ENCODE measurements around the gene CAPN14. TPM values are rescaled to one million over a fixed set of nuclear protein-coding genes. Genes with fewer than 3 reads are reported as not detected.

The CAPN14 gene
- total RNA-seq, 1 experiment from 2014 or later, result 0.05 TPM

- Histone ChIP-seq H3K36me3 (ENCODE audit: control insufficient read depth, insufficient read depth, low read length) (no peaks in the 10 kb centered on the region), H3K27me3 (ENCODE audit: control insufficient read depth, insufficient read depth, low read length) (peaks cover 5% of the 10 kb centered on the region; the same call in 1 of the 2 replicates), H3K4me1 (ENCODE audit: control insufficient read depth, insufficient read depth, low read length) (no peaks in the 10 kb centered on the region), H3K9me3 (ENCODE audit: control insufficient read depth, insufficient read depth, low read depth, low read length) (no peaks in the 10 kb centered on the region), H3K27ac (ENCODE audit: low read length) (no peak overlapping the region), H3K4me3 (ENCODE audit: low read depth in 2 of 2, low read length in 2 of 2) (no peak overlapping the region)
- CTCF ChIA-PET, result no interaction called here
- DNase-seq (ENCODE audit: low read depth, low spot score) (no peak), ATAC-seq (no peak)
- intact Hi-C loops (cut with micrococcal nuclease; ENCODE audit: unreplicated experiment), result loop anchor here (10.0 kb wide), 1 partner anchor 288 kb away; no protein-coding TSS in a partner anchor
- no TSS peak for BruUV-seq (replicated peaks)
- POLR2A ChIA-PET, result no interaction called here
- no peak for TF ChIP-seq POLR2AphosphoS5 (IDR thresholded peaks at IDR 0.05; ENCODE audit: low read depth, low read length)
- TF ChIP-seq REST (IDR thresholded peaks at IDR 0.05; ENCODE audit: insufficient read depth in 1 of 2, low read depth in 2 of 2, low read length in 1 of 2), result no peak
- TF ChIP-seq SIN3A (IDR thresholded peaks at IDR 0.05; ENCODE audit: borderline replicate concordance, insufficient read depth, low read depth, low read length), result no peak
- no peak for TF ChIP-seq CTCF (IDR thresholded peaks at IDR 0.05)
- no peak for TF ChIP-seq TCF7L2 (IDR thresholded peaks at IDR 0.05; ENCODE audit: low read depth, low read length)
- in situ Hi-C loops (cut with HindIII; ENCODE audit: low pct_unique_long_range_greater_than_20kb, low sequenced_read_pairs), result no loop called here
These were observed 19.3 kb upstream of the CAPN14 start for GRCh38 chr2:31236433-31237205.

GRCh38 chr2:31235504-31235902 lies 18.2 kb upstream of the CAPN14 start:
- intact Hi-C loops (cut with micrococcal nuclease; ENCODE audit: unreplicated experiment) (loop anchor here (10.0 kb wide), 1 partner anchor 289 kb away; no protein-coding TSS in a partner anchor), in situ Hi-C loops (cut with HindIII; ENCODE audit: low pct_unique_long_range_greater_than_20kb, low sequenced_read_pairs) (no loop called here)
- no peak for DNase-seq (ENCODE audit: low read depth, low spot score)
- Histone ChIP-seq H3K36me3 (ENCODE audit: control insufficient read depth, insufficient read depth, low read length) (no peaks in the 10 kb centered on the region), H3K27me3 (ENCODE audit: control insufficient read depth, insufficient read depth, low read length) (peaks cover 11% of the 10 kb centered on the region), H3K27ac (ENCODE audit: low read length) (no peak overlapping the region), H3K9me3 (ENCODE audit: control insufficient read depth, insufficient read depth, low read depth, low read length) (no peaks in the 10 kb centered on the region), H3K4me3 (ENCODE audit: low read depth in 2 of 2, low read length in 2 of 2) (no peak overlapping the region), H3K4me1 (ENCODE audit: control insufficient read depth, insufficient read depth, low read length) (no peaks in the 10 kb centered on the region)
- ATAC-seq, result no peak
- TF ChIP-seq TCF7L2 (IDR thresholded peaks at IDR 0.05; ENCODE audit: low read depth, low read length), result no peak
- TF ChIP-seq POLR2AphosphoS5 (IDR thresholded peaks at IDR 0.05; ENCODE audit: low read depth, low read length), result no peak
- TF ChIP-seq SIN3A (IDR thresholded peaks at IDR 0.05; ENCODE audit: borderline replicate concordance, insufficient read depth, low read depth, low read length), result no peak
- no peak for TF ChIP-seq REST (IDR thresholded peaks at IDR 0.05; ENCODE audit: insufficient read depth in 1 of 2, low read depth in 2 of 2, low read length in 1 of 2)
- no peak for TF ChIP-seq CTCF (IDR thresholded peaks at IDR 0.05)
- BruUV-seq (replicated peaks), result no TSS peak
- CTCF ChIA-PET, result no interaction called here
- POLR2A ChIA-PET, result no interaction called here

Data from Panc1 (cell line).